Upper lobe of left lung (tissue), 4 donors: Measurements from ENCODE around the gene ZNF76.

Source experiments
- EP300 ChIP-seq, 4 donors: sonication (generic); formaldehyde crosslinking; IDR thresholded peaks; one replicate each; pipeline ENCODE4 v1.5.1; 2017; ENCODE audit warnings: antibody characterized with exemption in 4 of 4, control low read depth in 2 of 4
- POLR2A ChIP-seq, 4 donors: fragments of 450-650 bp; IDR thresholded peaks; one replicate each; pipeline ENCODE4 v1.5.1; 2016 to 2017; ENCODE audit warnings: antibody characterized with exemption in 4 of 4, mild to moderate bottlenecking in 2 of 4
- POLR2AphosphoS5 ChIP-seq, 2 donors: sonication (generic); formaldehyde crosslinking; IDR thresholded peaks; one replicate each; pipeline ENCODE4 v1.5.1; 2017; ENCODE audit warnings: antibody characterized with exemption in 2 of 2
- TF ChIP-seq, protein P1 (sequence below), 6 experiments: fragments of 450-650 bp in 4 of 6; fragments of 200-600 bp in 2 of 6; sonication (generic) in 2 of 6; IDR thresholded peaks; one replicate each; pipeline ENCODE4 v1.5.1; 2016 to 2019; ENCODE audit warnings: antibody characterized with exemption in 6 of 6

- TF ChIP-seq, protein P1, sequence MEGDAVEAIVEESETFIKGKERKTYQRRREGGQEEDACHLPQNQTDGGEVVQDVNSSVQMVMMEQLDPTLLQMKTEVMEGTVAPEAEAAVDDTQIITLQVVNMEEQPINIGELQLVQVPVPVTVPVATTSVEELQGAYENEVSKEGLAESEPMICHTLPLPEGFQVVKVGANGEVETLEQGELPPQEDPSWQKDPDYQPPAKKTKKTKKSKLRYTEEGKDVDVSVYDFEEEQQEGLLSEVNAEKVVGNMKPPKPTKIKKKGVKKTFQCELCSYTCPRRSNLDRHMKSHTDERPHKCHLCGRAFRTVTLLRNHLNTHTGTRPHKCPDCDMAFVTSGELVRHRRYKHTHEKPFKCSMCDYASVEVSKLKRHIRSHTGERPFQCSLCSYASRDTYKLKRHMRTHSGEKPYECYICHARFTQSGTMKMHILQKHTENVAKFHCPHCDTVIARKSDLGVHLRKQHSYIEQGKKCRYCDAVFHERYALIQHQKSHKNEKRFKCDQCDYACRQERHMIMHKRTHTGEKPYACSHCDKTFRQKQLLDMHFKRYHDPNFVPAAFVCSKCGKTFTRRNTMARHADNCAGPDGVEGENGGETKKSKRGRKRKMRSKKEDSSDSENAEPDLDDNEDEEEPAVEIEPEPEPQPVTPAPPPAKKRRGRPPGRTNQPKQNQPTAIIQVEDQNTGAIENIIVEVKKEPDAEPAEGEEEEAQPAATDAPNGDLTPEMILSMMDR (IDR thresholded peaks at IDR 0.05), result no peak
- TF ChIP-seq POLR2AphosphoS5 (IDR thresholded peaks at IDR 0.05) (no peak), EP300 (IDR thresholded peaks at IDR 0.05) (no peak), POLR2A (IDR thresholded peaks at IDR 0.05) (no peak)
Observed at GRCh38 chr6:35328108-35328723, 68.7 kb downstream of the ZNF76 start.
